Stimulated activated CD8-positive, alpha-beta memory T cell treated with anti-CD3 and anti-CD28 coated beads, Interleukin-4, amount 100 ng/mL, for 24 hours (primary cell): ENCODE measurements around the gene ZBP1.

ENCODE experiments used
- DNase-seq: peaks from one replicate; pipeline ENCODE4 v3.0.0-alpha.2; 2020; ENCODE audit warnings: low read depth

Gene ZBP1

GRCh38 chr20:57571782-57572416 is 48.3 kb downstream of the ZBP1 start:
- DNase-seq = no peak

DNA sequence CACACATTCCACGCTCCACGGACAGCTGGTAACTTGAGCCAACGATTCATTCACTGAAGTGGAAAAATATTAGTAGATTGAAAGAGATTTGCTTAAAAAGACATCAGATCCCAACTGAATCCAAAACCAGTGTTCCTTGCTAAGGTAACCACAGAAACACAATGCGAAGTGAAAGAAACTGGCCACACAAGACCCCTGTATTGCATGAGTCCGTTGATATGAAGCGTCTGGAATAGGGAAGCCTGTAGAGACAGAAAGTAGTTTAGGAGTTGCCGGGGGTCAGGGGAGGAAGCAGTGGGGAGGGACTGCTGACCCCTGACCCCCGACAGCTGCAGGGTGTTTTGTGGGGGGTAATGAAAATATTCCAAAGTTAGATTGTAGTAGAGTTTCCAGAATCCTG is 49.3 kb downstream of the ZBP1 start:
- DNase-seq = no peak

GRCh38 chr20:57570145-57570850 is 49.9 kb downstream of the ZBP1 start:
- no peak for DNase-seq

DNA sequence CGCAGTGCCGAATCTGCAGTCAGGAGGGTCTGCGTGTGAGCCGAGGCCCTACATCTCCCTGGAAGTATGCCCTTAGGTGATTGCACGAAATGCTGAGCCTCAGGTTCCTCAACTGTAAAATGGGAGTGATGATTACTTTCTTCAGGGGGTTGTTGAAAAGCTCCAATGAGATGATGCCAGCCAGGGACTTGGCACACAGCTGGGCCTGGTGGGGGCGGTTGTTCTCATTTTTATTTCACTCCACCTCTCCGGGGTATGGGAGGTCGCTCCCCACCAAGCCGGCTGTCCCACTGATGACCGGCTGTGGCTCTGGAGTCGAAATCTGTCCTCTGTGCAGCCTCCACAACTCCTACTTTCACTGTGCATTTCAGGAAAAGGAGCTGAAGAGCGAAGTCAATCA is 51.3 kb downstream of the ZBP1 start:
- DNase-seq = no peak

DNA sequence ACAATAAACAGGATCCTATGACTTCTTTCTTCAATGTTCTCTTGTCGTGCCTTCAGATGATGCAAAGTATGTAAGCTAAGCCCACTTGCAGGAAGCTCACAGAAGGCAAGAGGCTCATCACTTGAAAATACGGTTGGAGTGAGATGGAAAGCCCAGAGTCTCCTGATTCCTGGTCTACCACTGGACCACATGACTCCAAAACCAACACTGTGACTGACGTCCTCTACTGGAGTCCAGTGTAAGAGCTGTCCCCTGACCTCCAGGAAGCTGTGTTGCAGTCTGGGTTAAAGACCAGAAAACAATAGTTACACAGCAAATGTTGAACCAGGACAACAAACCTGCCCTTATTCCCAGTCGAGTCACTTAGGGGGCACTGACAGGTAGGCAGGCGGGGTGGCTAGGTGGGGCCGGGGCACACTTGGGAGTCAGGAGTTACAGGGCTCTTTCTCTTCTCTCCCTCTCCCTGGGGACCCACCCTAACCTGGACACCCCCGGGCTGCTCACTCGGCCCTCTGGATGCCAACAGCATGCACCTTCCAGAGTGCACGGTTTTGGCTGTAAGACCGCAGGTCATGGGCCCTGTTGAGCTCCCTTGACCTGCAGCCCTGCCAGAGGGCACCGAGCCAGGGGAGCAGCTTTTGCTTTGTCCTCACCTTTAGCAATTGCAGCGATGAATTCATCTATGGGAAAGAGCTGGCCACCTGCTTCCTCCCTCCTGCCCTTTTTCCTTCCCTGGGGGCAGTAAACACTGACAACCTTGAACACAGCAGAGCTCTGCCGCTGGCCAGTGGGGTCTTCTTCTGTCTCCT is 51.9 kb downstream of the ZBP1 start:
- DNase-seq = no peak

DNA sequence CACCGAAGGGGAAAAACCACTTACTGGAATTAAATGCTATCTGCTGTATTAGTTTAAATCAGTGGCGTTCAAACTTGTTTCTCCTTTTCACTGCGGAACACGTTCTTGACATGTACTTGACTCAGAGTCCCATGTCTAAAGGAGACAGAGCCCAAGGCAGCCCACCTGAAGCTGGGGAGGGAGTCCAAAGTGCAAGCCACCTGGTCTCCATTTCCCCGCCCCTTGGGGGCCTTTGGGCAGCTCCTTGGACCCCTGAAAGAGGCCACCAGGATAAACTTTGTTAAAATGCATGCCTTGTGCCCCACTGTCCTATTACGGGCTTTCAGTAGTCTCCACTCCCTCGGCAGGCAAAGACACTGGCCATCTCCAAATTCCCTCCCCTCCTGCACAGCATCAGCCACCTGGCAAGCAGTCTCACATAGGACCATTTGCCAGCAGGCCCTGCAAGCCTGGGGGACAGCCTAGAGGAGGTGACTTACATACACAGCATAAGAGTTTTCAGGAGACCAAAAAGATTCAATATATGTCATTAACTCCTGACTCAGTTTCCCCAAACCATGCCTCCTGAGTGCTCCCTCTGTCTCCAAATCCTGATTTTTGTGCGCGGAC is 52.7 kb downstream of the ZBP1 start:
- DNase-seq = no peak

- no peak for DNase-seq
Observed at GRCh38 chr20:57566803-57567459, 53.3 kb downstream of the ZBP1 start.

DNA sequence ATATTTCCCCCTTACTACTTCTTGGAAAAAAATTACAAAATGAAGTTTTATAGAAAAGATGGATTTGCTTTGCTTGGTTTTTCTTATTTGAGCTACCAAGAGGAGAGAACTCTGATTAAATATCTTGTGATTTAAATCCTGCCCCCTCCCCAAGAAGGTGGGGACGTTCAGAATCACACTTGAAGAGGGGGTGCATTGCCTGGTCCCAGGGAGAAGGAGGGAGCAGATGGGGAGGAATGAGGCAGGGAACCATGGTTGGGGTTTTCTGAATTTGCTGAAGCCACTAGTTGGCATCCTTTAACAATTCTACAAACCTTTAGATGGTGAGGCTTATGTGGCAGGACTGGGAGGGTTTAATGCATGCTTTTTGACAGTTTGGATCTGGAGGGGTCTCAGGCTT is 53.8 kb downstream of the ZBP1 start:
- DNase-seq = no peak

- DNase-seq = no peak
Observed at GRCh38 chr20:57564951-57565642, 55.1 kb downstream of the ZBP1 start.

DNA sequence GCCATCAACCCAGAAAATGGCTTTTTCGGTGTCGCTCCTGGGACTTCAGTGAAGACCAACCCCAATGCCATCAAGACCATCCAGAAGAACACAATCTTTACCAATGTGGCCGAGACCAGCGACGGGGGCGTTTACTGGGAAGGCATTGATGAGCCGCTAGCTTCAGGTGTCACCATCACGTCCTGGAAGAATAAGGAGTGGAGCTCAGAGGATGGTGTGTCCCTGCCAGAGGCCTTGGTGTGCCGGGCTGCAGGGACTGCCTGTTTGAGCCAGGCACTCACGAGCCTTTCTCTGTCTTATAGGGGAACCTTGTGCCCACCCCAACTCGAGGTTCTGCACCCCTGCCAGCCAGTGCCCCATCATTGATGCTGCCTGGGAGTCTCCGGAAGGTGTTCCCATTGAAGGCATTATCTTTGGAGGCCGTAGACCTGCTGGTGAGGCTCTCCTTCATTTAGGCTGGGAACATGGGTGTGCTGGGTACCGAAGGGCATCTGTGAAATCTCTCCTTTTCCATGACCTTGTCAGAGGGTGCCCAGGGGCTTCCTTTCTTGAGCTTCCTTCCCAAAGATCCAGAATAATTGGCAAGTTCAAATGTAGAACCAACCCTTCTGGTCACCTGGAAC is 55.9 kb downstream of the ZBP1 start:
- DNase-seq = no peak

GRCh38 chr20:57563522-57563921 is 56.7 kb downstream of the ZBP1 start:
- DNase-seq = no peak

DNA sequence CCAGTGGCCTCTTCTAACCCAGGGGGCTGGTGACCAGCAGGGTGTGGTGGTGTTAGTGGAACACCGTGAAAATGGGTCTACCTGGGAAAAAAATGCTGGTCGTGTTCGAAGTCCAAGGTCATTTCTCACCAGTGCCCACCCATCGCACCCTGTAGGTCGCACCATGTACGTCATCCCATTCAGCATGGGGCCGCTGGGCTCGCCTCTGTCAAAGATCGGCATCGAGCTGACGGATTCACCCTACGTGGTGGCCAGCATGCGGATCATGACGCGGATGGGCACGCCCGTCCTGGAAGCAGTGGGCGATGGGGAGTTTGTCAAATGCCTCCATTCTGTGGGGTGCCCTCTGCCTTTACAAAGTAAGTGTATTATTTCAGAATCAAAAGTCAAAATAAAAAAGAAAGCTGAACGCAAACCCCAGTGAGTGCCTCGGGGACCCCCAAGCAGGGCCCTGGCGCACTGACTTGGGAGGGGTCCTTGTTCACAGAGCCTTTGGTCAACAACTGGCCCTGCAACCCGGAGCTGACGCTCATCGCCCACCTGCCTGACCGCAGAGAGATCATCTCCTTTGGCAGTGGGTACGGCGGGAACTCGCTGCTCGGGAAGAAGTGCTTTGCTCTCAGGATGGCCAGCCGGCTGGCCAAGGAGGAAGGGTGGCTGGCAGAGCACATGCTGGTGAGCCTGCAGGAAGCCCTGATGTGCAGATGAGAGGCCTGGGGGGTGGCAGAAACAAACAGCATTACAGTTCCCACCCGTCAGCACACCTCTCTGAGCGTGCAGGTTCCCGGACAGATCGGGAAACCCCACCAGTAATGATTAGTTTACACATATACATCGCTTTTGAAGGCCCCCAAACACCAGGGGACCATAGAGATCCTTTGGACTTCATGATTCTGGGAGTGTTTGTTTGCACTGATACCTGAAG is 57.4 kb downstream of the ZBP1 start:
- DNase-seq = no peak

DNA sequence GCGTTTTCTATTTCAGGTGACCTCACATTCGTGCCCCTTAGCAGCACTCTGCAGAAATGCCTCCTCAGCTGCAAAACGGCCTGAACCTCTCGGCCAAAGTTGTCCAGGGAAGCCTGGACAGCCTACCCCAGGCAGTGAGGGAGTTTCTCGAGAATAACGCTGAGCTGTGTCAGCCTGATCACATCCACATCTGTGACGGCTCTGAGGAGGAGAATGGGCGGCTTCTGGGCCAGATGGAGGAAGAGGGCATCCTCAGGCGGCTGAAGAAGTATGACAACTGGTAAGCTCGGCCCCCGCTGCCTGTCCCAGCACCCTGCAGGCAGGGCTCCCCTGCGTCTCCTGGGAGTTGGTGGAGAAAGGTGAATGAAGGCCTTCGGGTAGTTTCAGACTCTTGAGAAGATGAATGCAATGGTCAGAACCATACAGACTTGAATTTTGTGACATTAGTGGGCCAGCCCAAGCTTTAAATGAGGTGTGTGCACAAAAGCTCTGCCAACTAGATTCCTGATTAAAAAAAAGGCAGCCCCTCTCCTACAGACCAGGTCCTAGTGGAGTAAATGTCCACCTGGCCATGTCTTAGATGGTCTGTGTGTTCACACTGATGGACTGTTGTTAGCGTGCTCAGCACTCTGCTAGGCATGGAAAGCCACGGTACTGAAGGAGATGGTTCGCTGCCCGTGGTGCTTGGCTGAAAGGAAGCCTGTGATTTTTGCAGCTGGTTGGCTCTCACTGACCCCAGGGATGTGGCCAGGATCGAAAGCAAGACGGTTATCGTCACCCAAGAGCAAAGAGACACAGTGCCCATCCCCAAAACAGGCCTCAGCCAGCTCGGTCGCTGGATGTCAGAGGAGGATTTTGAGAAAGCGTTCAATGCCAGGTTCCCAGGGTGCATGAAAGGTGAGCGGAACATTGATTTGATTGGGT is 58.6 kb downstream of the ZBP1 start:
- no peak for DNase-seq

- DNase-seq = no peak
Observed at GRCh38 chr20:57560554-57561355, 59.5 kb downstream of the ZBP1 start, which contains the start of gene PCK1. PCK1 (plus strand) TSS chr20:57561110; CDS start chr20:57561412, 302 bp downstream.

GRCh38 chr20:57559658-57560553 is 60.3 kb downstream of the ZBP1 start:
- no peak for DNase-seq

DNA sequence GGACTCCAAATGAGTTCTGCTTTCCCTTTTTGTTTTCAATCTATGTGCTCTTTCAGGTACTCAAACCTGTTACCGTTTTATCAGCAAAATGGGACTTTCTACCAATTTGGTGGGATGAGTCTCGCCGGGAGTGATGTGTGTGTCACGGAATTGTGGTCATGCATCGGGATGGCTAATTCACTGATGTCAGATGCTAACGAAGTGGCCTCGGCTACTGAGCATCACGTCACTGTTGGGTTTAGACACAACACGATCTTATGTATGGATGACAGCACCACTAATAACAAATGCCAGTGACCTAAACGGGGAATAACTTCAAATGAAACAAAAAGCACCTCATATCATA is 61.0 kb downstream of the ZBP1 start:
- no peak for DNase-seq
